Thyroid gland (tissue), 4 donors: Measurements from ENCODE around the gene PIK3C2B.

Source experiments
- CTCF ChIP-seq, 6 experiments: fragments of 200-600 bp in 3 of 6; fragments of 450-650 bp in 3 of 6; sonication (generic) in 3 of 6; IDR thresholded peaks; one replicate each; pipeline ENCODE4 v1.5.1; 2016 to 2019; ENCODE audit warnings: antibody characterized with exemption in 6 of 6, mild to moderate bottlenecking in 2 of 6, inconsistent platforms in 1 of 6, moderate library complexity in 1 of 6
- POLR2A ChIP-seq, 2 donors: fragments of 450-650 bp; IDR thresholded peaks; one replicate each; pipeline ENCODE4 v1.6.1; 2017; ENCODE audit warnings: antibody characterized with exemption in 2 of 2, mild to moderate bottlenecking in 2 of 2, moderate library complexity in 1 of 2

DNA sequence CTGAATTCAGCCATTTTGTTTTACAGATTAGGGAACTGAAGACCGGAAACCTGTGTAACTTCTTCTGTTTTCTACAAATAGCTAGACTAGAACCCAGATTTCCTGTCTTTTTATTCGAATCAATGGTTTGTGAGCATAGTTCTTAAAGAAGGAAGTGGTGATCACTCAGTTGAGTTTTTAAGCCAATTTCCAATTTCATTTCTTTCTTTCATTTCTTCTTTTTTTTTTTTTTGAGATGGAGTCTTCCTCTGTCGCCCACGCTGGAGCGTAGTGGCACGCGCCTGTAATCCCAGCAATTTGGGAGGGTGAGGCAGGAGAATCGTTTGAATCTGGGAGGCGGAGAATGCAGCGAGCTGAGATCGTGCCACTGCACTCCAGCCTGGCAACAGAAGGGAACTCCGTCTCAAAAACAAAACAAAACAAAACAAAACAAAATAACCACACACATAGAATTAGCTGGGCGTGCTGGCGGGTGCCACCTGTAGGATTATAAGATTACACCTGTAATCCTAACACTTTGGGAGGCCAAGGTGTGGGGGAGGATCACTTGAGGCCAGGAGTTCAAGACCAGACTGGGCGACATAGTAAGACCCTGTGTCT lies 18.6 kb upstream of the PIK3C2B start:
- no peak for TF ChIP-seq POLR2A (IDR thresholded peaks at IDR 0.05)
- TF ChIP-seq CTCF (IDR thresholded peaks at IDR 0.05) = no peak
